Right renal pelvis (tissue), 4 donors: Measurements from ENCODE around the gene CARD6. TPM values are rescaled to one million over a fixed set of nuclear protein-coding genes. Genes with fewer than 3 reads are reported as not detected.
"Not testable (repeated sequence)": the region's sequence is repeated elsewhere in the genome, so short reads cannot be mapped to it uniquely, and the experiment has no call there.

ENCODE experiments used
- DNase-seq, 4 donors: peaks; one replicate each; pipeline ENCODE4 v3.0.0-alpha.2; 2013; ENCODE audit warnings: low read depth in 4 of 4, low spot score in 3 of 4, missing footprints in 1 of 4
- polyA plus RNA-seq, 4 donors: library from polyadenylated mRNA; unstranded; fragments of 120-200 nt; gene quantifications; one replicate each; pipeline ENCODE4 v1.2.1, GENCODE V29; 2013; ENCODE audit not compliant: insufficient read length in 4 of 4

Gene CARD6
- polyA plus RNA-seq = 1 to 10 TPM; 2.5 to 3.8 (median 3.3) TPM

- no peak for DNase-seq
Observed at GRCh38 chr5:40841068-40841805, at the start of gene CARD6. Gene CARD6 (plus strand): TSS chr5:40841367. CDS start chr5:40841383, 16 bp downstream.

GRCh38 chr5:40791715-40792139 is 49.4 kb upstream of the CARD6 start:
- DNase-seq = no peak

- not testable (repeated sequence) for DNase-seq
Observed at GRCh38 chr5:40792691-40793090, 48.5 kb upstream of the CARD6 start.

- DNase-seq = not testable (repeated sequence)
Observed at GRCh38 chr5:40794340-40794739, 46.8 kb upstream of the CARD6 start.

- DNase-seq = not testable (repeated sequence)
Observed at GRCh38 chr5:40794877-40795276, 46.3 kb upstream of the CARD6 start.

GRCh38 chr5:40796487-40796889 is 44.7 kb upstream of the CARD6 start:
- no peak for DNase-seq

- DNase-seq = peak in 3 of 4 donors; percentile 43 to 51 (median 44)
Observed at GRCh38 chr5:40797273-40798011, 43.7 kb upstream of the CARD6 start.

GRCh38 chr5:40798012-40798800 is 43.0 kb upstream of the CARD6 start, which contains the start of gene PRKAA1:
Gene PRKAA1 (minus strand): TSS chr5:40798374. CDS start chr5:40798189, 185 bp downstream.
- peak; percentile 73 to 78 (median 75) for DNase-seq

- DNase-seq = peak in 1 of 4 donors; percentile 44
Observed at GRCh38 chr5:40798801-40799210, 42.4 kb upstream of the CARD6 start.

GRCh38 chr5:40799258-40799657 is 41.9 kb upstream of the CARD6 start:
- no peak for DNase-seq

GRCh38 chr5:40801771-40802562 is 39.2 kb upstream of the CARD6 start:
- DNase-seq = no peak

GRCh38 chr5:40812125-40812524 is 29.0 kb upstream of the CARD6 start:
- no peak for DNase-seq

GRCh38 chr5:40813698-40814281 is 27.4 kb upstream of the CARD6 start:
- DNase-seq = no peak

GRCh38 chr5:40823459-40823858 is 17.7 kb upstream of the CARD6 start:
- no peak for DNase-seq

- not testable (repeated sequence) for DNase-seq
Observed at GRCh38 chr5:40825461-40826043, 15.6 kb upstream of the CARD6 start.

GRCh38 chr5:40826489-40827187 is 14.5 kb upstream of the CARD6 start:
- no peak for DNase-seq

GRCh38 chr5:40827188-40827977 is 13.8 kb upstream of the CARD6 start:
- DNase-seq = no peak
